ENCODE results near the gene MIA2. TPM values are rescaled to one million over a fixed set of nuclear protein-coding genes. Genes with fewer than 3 reads are reported as not detected.

The MIA2 gene
- total and polyA plus RNA-seq, 9 of the 15 experiments (the other 6 are each of a cell fraction or from before 2014, with no cell fraction given): 6.0 to 21.8 (median 12.8) TPM

DNA sequence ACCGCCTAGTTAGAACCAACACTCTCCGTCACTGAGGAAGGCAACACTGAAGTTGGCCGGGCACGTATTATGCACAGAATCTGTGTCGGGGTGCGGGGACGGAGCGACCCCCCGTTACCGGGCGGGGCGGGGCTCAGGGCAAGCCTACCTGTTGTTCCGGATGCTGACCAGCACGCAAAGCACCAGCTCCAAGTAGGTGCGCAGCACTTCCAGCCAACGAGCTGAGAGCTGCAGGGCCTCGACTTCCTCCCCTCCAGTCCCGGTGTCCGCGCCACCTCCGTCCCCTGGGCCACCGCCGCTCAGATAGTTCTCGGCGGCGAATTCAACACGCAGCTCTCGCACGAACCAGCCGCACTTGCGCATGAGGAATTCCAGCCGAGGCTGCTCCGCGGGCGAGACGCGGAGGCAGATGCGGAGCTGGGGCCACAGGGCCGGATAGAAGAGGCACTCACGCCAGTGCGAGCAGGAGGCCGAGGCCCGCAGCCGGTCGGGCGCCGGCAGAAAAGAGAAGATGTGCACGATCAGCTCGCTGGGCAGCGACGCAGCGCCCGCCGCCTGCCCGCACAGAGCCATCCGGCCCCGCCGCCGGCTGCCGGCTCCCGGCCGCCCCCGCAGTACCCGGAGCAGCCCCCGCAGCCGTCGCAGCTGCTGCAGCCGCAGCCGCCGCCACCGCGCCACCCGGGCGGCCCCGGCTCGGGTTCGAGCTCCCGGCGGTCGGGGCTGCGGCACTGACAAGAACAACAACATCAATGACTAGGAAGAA lies 197.9 kb downstream of the MIA2 start (continued):
- TF ChIP-seq, protein P1, sequence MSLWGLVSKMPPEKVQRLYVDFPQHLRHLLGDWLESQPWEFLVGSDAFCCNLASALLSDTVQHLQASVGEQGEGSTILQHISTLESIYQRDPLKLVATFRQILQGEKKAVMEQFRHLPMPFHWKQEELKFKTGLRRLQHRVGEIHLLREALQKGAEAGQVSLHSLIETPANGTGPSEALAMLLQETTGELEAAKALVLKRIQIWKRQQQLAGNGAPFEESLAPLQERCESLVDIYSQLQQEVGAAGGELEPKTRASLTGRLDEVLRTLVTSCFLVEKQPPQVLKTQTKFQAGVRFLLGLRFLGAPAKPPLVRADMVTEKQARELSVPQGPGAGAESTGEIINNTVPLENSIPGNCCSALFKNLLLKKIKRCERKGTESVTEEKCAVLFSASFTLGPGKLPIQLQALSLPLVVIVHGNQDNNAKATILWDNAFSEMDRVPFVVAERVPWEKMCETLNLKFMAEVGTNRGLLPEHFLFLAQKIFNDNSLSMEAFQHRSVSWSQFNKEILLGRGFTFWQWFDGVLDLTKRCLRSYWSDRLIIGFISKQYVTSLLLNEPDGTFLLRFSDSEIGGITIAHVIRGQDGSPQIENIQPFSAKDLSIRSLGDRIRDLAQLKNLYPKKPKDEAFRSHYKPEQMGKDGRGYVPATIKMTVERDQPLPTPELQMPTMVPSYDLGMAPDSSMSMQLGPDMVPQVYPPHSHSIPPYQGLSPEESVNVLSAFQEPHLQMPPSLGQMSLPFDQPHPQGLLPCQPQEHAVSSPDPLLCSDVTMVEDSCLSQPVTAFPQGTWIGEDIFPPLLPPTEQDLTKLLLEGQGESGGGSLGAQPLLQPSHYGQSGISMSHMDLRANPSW (CRISPR knock-in tag; IDR thresholded peaks at IDR 0.05): no peak
- TF ChIP-seq NR3C1 (CRISPR knock-in tag; IDR thresholded peaks at IDR 0.05): no peak
- 0 out of 4 replicates have a peak, but pooled peaks of 1 of the 2 experiments have one; percentile 12 for TF ChIP-seq FOXA3 (CRISPR knock-in tag; conservative IDR thresholded peaks at IDR 0.05 in 1 of 2, IDR thresholded peaks at IDR 0.05 in 1 of 2)
- no peak for TF ChIP-seq CBFA2T2 (conservative IDR thresholded peaks at IDR 0.05)
- TF ChIP-seq NUFIP1 (IDR thresholded peaks at IDR 0.05; ENCODE audit: partially characterized antibody): no peak
- no peak for TF ChIP-seq ZKSCAN3 (CRISPR knock-in tag; IDR thresholded peaks at IDR 0.05)
- no peak for TF ChIP-seq MCM5 (IDR thresholded peaks at IDR 0.05; ENCODE audit: low read depth)
- TF ChIP-seq KDM5B (IDR thresholded peaks at IDR 0.05; ENCODE audit: insufficient replicate concordance, low read depth, low read length): peak; percentile 32
- TF ChIP-seq ZBTB1 (CRISPR knock-in tag; IDR thresholded peaks at IDR 0.05; ENCODE audit: borderline replicate concordance, low read depth): peak; percentile 27; the same call in 1 of the 2 replicates
